Adrenal gland (tissue), 5 donors: Measurements from ENCODE around the gene TLL1.

Experiments
- POLR2A ChIP-seq, 2 donors: fragments of 450-650 bp; IDR thresholded peaks; one replicate each; pipeline ENCODE4 v1.6.1; 2017; ENCODE audit warnings: antibody characterized with exemption in 2 of 2, mild to moderate bottlenecking in 2 of 2, moderate library complexity in 1 of 2
- TF ChIP-seq, protein P1 (sequence below), 6 experiments: fragments of 450-650 bp in 4 of 6; fragments of 200-600 bp in 2 of 6; sonication (generic) in 1 of 6; IDR thresholded peaks; 1 replicate in 5 of 6; 2 replicates in 1 of 6; pipeline versions ENCODE4 v1.5.1 to v1.8.0; 2016 to 2021; ENCODE audit warnings: antibody characterized with exemption in 6 of 6, mild to moderate bottlenecking in 2 of 6, moderate library complexity in 1 of 6
- donor health status: DM: no; HTN: no; CAD: no.

DNA sequence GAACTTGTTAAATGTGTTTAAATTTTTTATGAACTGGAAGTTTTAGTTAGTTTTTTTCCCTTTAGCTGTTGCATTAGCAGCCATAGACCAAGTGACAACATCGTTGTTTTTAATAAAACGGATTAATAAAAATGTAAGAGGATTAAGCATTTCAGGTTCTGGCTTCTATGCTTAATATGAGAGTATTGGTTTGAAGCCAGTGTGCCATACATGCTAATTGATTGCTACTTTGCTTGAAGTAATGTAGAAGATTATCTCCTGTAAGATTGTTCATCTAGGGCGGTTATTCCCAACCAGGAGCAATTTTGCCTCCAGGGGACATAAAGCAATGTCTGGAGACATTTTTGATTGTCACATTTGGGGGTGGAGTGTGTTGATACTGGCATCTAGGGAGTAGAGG, 54.3 kb downstream of the TLL1 start:
- TF ChIP-seq, protein P1, sequence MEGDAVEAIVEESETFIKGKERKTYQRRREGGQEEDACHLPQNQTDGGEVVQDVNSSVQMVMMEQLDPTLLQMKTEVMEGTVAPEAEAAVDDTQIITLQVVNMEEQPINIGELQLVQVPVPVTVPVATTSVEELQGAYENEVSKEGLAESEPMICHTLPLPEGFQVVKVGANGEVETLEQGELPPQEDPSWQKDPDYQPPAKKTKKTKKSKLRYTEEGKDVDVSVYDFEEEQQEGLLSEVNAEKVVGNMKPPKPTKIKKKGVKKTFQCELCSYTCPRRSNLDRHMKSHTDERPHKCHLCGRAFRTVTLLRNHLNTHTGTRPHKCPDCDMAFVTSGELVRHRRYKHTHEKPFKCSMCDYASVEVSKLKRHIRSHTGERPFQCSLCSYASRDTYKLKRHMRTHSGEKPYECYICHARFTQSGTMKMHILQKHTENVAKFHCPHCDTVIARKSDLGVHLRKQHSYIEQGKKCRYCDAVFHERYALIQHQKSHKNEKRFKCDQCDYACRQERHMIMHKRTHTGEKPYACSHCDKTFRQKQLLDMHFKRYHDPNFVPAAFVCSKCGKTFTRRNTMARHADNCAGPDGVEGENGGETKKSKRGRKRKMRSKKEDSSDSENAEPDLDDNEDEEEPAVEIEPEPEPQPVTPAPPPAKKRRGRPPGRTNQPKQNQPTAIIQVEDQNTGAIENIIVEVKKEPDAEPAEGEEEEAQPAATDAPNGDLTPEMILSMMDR (IDR thresholded peaks at IDR 0.05) = no peak
- no peak for TF ChIP-seq POLR2A (IDR thresholded peaks at IDR 0.05)
